HG03095 (cell line): ENCODE measurements around the gene LIFR.
"Not testable (repeated sequence)": the region's sequence is repeated elsewhere in the genome, so short reads cannot be mapped to it uniquely, and the experiment has no call there.

Experiments
- ATAC-seq: cut with Tn5 transposase; IDR thresholded peaks from one replicate; pipeline ENCODE4 v1.9.1; 2021; ENCODE audit warnings: moderate library complexity; ENCODE audit not compliant: unreplicated experiment

The LIFR gene

DNA sequence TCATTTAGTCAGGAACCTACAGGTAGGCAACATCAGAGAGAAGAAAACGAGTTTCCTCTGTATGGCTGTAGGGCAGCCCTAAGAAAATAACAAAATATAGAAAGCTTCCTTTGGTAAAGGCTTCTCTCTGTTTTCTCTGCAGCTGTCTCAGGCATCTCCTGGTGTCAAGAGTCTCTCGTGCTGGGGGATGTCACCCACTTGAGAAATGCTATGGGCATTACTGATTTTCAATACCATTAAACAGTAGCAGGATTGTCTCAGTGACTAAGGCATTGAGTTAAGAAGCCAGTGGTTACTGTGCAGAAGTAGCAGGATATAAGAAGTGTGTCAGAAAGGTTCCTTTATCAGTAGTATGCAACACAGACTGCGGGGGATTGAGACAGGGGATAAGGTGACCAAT lies 32.4 kb downstream of the LIFR start:
- ATAC-seq = no peak

DNA sequence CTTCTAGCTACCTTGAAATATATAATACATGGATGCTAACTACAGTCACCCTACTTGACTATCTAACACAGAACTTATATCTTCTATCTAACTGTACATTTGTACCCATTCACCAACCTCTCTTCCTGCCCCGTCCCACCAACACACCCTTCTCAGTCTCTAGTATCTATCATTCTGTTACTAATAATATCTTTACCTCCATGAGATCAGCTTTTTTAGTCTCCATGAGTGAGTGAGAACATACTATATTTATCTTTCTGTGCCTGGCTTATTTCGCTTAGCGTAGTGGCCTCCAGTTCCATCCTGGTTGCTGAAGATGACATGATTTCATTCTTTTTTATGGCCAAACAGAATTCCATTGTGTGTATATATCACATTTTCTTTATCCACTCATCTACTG lies 37.0 kb downstream of the LIFR start:
- no peak for ATAC-seq

DNA sequence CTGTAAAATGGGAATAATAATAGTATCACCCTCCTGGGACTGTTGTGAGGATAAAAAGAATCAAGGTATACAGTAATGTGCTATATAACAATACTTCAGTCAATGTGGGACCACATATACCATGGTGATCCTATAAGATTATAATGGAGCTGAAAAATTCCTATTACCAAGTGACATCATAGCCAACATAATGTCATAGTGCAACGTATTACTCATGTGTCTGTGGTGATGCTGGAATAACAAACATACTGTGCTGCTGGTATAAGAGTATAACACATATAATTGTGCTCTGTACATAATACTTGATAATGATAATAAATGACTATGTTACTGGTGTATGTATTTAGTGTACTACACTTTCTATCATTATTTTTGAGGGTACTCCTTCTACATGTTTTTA lies 38.1 kb downstream of the LIFR start:
- ATAC-seq = no peak

DNA sequence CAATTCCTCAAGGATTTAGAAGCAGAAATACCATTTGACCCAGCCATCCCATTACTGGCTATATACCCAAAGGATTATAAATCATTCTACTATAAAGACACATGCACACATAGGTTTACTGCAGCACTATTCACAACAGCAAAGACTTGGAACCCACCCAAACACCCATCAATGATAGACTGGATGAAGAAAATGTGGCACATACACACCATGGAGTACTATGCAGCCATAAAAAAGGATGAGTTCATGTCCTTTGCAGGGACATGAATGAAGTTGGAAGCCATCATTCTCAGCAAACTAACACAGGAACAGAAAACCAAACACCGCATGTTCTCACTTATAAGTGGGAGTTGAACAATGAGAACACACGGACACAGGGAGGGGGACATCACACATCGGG lies 39.8 kb downstream of the LIFR start:
- not testable (repeated sequence) for ATAC-seq

DNA sequence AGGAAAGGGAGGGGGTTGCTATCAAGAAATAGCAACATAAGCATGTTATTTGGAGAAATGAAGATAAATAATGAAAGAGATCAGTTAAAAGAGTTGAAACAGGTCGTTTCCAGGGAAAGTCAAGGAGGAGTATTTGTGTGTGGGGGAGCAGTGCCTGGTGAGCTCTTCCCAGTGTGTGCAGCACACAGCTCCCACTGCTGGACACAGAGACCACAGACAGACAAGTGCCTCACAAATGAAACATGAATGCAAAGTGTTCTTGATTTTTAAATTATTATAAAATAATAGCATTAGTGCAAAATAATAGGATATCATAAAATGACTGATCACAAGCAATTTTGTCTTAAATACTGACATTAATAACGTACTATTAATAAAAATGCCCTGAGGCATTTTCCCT lies 40.8 kb downstream of the LIFR start:
- no peak for ATAC-seq

DNA sequence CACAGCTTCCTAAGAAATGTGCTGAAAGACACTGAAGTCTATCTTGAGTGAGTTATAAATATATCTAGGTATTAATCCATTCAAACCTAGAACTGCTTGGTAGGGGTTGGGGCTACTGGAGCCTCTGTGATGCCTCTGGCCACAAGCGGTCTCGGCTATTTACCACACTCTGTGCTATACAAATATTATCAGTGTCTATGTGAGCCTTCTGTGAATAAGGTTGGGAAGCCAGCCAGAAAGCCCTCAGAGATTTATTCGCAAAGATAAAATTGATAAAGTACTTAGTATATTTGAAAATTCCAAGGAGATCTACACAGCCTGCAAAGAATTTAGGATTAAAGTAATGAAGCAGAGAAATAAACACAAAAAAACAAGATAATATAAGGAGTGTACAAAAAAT lies 41.4 kb downstream of the LIFR start:
- no peak for ATAC-seq

DNA sequence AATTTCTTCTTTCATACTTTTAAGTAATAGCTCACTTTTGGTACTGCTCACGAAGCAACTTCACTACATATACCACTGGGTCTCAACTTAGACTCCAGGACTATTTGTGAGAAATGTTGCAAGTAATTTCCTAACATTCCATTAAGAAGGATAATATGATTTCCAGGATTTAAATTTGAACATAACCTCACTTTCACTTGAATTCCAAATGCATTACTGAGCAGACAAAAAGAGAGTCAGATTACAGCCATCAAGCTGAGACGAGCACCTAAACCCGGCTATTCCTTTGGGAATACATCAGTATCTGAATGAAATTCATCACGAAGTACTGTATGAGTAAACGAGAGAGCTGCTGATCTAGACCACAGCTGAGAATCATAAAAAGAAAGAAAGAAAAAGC lies 47.3 kb downstream of the LIFR start:
- no peak for ATAC-seq

DNA sequence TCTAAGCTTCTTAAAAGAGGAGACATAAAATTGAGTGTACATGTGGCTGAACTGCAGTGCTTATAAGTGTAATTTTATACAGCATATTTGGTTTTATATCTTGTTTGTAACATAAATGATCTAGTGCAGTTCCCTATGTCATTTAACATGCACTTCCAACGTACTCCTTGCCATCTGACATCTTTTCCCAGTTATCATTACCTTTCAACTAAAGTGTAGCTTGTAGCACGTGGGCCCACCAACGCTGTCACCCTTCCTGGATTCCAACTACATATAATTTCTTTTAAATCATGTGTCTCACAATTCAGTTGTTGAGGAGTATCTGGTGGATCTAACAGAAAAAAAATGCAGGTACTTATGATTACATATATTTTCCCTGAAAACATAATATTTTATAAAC lies 50.1 kb downstream of the LIFR start:
- ATAC-seq = no peak

DNA sequence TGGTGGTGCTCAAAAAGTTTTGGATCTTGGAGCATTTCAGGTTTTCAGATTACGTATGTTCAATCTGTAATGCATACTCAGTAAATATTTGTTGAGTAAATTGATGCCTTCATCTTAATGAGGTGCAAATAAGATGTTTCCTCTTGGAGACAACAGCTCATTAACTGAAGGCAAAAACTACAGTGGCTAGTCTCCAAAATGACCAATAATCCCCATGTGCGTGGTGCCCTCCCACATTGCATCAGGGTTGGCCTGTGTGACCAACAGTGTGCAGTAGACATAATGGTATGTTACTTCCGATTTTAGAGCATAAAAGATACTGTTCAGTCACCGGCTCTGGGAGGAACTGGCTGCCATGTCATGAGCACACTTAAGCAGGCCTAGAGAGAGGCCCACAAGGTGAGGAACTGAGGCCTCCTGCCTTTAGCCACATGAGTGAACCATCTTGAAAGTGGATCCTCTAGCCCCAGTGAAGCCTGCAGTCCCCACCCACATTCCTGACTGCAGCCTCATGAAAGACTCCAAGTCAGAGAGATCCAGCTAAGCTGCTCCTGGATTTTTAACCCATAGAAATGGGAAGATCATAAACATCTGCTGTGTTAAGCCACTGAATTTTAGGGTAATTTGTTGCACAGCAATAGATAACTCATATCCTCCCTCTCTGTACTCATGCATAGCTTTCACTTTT lies 55.7 kb downstream of the LIFR start:
- no peak for ATAC-seq

DNA sequence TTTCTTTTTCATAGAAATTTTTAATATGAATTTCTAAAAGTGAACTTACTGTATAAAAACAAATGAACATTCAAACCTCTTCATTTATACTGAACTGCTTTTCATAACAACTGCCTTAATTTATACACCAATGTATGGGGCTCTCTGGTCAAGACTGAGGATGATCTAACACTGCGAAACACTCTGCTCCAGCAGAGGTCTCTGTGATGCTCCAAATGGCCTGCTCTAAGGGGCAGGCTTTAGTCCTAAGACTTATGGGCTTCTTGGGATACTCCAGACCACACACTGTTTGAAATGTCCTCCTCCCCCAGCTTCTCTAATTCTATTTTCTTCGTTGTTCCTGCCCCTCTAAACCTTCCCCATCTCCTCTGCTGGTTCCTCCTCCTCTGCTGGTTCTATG lies 58.5 kb downstream of the LIFR start:
- no peak for ATAC-seq

DNA sequence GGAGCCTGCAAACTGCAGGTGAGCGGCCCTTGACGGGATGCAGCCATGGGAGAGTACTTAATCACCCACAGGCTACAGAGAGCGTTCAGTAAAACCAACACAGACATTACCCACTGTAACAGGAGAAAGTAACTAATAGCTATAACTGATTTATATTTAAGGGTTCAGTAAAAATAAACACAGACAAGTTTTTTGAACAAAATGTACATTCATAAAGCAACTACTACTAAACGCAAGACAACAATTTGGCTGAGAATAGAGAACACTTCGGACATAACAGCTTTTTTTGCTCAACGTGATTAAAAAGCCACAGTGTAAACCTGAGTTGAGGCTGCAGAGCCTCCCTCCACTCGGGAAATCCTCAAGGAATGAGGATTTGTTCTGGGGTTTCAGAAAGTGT lies 61.7 kb downstream of the LIFR start:
- no peak for ATAC-seq

DNA sequence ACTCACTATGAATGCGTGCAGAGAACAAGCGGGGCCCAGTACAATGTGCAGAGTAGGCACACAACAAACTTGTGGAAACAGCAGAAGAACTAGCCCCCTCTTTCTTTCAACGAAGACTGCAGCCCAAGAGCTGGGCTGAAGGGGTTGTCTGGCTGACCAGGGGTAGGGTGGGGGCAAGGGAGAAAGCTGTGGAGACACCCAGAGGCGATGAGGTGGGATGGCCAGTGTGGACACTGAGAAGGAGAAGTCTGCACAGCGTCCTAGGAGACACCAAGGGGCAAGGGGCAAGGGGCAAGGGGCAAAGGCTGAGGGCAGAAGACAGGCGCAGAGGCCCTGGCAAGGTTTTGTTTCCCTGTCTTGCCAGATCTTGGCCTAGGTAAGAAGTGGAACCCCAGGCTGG lies 62.3 kb downstream of the LIFR start:
- no peak for ATAC-seq

DNA sequence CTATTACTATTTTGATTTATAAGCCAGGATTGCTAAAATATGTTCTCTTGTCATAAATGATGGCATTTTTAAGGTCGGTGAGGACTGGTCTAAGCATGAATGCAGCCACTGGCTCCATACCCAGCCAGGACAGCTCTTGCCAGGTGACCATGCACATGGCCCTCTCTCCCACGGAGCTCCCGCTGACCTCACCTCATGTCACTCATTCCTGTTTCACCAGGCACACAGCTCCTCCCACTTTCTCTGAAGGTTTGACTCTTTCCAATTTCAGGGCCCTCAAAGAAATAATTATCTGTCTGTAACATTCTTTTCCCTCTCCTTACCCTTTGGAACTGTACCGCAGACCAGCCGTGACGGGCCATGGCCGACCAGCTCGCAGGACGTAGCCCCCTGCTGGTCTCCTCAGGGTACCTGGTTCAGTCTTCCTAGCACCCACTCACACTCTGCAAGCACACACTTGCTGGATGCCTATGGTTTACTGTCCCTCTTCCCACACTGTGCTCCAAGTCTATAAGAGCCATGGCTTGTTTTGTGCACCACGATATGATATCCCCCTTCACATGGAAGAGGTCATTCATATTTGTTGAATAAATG lies 72.5 kb downstream of the LIFR start:
- ATAC-seq = no peak

DNA sequence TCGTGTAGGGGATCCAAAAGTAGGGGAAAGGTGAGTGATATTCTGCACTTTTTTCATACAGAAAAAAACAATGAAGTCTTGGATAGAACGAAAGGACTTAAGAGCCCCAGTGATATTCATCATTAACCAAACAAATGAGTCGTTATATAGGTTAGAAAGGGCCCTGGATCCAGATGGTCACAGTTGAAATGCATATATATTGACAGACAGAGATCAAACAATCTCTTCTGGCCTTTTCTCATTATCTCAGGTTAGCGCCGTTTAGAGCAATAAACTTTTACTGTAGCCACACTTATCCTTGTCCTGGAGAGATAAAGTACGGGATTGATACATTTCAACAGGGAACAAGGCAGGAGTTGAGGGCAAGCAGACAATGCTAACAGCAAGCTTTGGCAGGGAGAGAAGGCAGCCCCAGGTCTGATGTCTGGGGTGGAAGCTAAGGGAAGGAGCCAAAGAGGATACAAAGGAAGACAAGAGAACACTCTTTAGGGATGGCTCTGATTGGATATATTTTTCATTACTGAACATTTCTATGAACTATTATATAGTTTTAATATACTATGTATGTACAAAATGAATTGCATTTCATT lies 77.0 kb downstream of the LIFR start:
- ATAC-seq = no peak

DNA sequence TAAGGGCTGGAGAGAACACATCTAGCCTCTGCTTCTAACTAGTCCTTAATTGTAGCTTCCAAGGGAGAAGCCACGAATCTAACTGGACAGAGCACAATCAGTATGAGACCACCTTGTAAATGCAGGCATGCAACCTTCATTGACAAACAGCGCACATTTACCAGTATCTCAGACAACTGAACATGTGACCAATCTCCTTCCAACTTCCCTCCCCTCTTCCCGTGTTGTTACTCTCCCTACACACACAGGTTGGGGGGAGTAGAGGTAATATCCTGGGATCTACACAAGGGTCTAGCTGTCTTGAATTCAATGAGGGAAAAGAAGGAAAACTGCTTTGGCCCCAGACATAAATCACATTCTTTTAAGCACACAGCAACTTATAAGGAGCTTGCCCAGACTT lies 77.6 kb downstream of the LIFR start:
- no peak for ATAC-seq

DNA sequence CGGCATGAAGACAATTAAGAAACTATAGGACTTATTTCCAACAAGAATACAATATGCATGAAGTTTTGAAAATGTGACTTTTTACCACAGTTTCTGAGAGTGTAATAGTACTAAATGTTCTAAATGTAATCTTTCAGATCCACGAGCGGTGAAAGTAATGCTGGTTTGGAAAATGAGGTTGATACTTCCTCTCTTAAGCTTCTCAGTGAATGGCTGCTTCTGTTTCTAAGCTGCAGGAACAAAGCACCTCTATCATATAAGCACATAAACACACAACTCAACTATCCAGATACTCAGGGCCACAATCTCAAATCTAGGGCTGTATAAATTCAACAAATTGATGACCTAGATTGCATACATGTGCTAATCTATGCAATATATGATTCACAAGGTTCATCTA lies 78.3 kb downstream of the LIFR start:
- ATAC-seq = no peak

DNA sequence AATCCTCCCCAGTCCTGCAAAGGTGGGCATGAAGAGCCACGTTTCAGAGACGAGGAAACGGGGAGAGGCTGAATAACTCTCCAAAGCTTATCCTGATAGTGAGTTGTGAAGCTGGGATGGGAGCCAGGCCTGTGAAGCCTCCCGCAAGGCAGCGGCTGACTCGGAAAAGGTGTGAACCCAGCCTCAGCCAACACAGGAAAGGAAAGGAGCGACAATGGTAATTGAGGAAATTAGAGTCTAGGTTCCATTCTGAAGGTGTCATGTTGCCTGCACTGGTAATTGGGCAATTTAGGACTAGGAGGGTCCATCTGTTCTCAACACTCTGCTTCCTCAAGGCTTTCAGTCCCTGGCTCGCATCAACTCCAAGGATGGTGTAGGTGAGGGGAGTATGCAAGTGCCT lies 83.4 kb downstream of the LIFR start:
- no peak for ATAC-seq

DNA sequence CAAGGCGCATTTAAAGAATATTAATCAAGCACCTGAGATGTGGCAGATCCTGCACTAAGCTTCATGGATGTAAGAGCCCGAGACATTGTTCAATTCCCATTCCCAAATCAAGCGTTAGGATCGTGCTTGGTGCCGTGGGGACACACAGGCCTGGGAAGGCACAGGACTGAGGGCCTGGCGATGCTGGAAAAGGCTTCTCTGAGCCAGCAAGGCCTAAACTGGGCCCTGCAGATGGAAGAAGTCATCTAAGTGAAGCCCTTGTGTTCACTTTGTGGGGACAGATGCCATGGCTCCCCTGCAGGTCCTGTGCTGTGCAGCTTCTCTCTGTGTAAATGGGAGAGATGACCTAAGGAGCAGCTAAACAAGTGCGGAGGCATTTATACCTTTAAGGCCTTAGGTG lies 83.9 kb downstream of the LIFR start:
- no peak for ATAC-seq

DNA sequence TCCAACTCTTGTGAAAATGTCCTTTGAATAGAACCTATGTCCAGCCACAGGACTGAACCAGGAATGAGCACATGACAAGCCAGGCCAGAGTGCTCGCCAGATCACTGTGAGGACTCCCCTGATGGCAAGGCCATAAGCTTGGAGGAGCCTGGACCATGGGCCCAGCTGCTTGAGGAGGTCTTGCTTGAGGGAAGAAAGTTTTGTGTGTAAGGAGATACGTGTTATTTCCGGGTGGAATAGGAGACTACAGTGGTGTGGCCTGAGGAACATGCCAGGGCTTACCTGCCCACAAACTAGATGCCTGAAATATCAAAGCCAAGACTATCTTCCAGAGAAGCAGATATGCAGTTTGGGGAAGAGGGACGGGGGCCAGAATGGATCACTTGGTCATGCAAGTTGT lies 84.7 kb downstream of the LIFR start:
- no peak for ATAC-seq

DNA sequence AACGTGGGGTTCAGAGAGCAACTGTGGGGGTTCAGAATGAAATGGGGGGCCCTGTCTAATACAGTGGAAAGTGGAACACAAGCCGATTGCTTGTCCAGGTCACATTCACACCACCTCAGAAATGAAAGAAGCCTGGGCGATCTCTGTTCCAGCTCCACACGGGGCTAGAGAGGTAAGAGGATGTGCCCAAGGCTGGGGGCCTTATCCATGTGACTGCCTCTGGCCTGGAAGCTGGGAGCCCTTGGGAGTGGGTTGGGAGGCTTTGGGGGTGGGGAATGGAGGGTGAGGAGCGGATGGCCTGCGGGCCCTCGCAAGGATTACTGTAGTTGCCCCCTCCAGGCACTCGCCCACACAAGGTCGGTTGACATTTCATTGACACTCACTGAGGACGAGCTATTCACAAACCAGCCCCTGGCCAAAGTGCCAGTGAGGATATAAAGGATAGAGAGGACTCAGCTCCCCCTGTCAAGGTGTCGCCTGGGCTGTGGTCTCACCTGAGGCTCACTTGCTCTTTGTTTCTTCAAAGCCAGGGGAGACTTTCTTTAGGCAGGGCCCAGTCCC lies 86.7 kb downstream of the LIFR start:
- no peak for ATAC-seq

DNA sequence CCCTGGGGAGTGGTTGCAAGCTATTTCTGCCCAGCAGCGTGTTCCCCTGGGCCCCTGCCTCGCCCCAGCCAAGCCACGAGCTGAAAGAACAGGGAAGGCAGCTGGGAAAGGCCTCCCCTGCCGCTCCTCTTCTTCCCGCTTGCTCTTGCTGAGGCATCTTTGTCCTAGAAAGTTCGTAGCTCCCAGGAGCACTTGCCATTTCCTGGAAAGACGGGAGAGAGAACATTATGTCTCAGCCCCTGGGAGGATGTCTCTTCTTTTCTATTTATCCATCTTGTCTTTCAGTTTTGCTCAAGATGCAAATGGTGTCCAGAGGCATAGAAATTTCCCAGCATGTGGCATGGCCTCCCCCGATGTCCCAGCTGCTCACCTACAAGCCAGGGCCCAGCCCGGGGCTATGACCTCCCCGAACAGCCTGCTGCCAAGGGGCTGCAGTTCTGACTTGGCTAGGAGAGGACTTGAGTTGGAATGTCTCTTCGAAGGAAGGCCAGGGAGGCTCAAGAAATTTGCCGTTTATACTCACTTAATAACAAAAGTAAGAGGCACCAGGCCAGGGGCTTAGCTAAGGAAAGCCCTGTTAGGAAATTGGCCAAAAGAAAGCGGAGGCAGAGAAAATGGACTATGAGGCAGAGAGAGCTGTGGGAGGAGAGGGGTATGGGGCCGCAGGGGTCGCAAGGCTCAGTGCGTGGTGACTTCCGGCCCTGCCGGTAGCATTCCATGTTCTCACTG lies 87.3 kb downstream of the LIFR start:
- ATAC-seq = no peak

DNA sequence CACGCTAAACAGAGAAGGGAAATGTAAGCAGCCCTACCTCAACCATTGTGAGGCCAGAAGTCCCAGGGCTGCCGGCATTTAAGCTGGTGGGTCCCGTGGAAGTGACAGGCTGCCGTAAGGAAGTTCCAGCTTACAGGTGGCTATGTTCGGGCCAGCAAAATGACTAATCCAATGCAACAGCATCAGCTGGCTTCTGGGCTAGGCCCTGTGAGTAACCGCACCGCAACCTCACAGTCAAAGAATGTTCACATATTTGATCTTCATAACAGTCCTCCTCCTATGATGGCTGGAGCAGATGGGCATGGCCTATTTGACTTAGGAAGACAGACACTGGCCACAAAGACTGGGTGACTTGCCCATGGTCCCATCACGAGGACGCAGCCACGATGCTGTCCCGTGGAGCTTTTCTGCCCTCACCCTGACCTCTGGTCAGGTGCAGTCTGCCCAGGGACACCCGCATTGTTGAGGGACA lies 88.2 kb downstream of the LIFR start:
- no peak for ATAC-seq
